K562 (cell line): ENCODE data around the gene MRPL4. TPM values are rescaled to one million over a fixed set of nuclear protein-coding genes. Genes with fewer than 3 reads are reported as not detected.

Experiments used
- BCOR ChIP-seq: fragments of 450-650 bp; IDR thresholded peaks from 2 replicates; pipeline ENCODE4 v1.6.1; 2016
- BHLHE40 ChIP-seq: IDR thresholded peaks from 2 replicates; pipeline ENCODE4 v1.6.1; 2011; ENCODE audit warnings: low read length, improper control_type of control experiment
- CAMTA2 ChIP-seq: fragments of 250-450 bp; sonication (Bioruptor Pico); conservative IDR thresholded peaks from 2 replicates; pipeline ENCODE4 v1.5.1; 2022
- CHD1 ChIP-seq: fragments of 200-600 bp; sonication (generic); IDR thresholded peaks from one replicate; pipeline ENCODE4 v1.6.1; 2012; ENCODE audit warnings: mild to moderate bottlenecking, moderate library complexity, low read length, inconsistent platforms
- DDX20 ChIP-seq: fragments of 450-650 bp; IDR thresholded peaks from 2 replicates; pipeline ENCODE4 v1.6.1; 2016; ENCODE audit warnings: missing genetic modification characterization, low read depth, mild to moderate bottlenecking, missing compliant biosample characterization, moderate library complexity
- DNMT1 ChIP-seq: fragments of 450-650 bp; IDR thresholded peaks from 2 replicates; pipeline ENCODE4 v1.6.1; 2016; ENCODE audit warnings: antibody characterized with exemption, mild to moderate bottlenecking
- EZH2 ChIP-seq: IDR thresholded peaks from 2 replicates; pipeline ENCODE4 v1.6.1; 2012; ENCODE audit warnings: low read depth, mild to moderate bottlenecking, inconsistent platforms, low read length, borderline replicate concordance
- FOXK1 ChIP-seq: sonication (generic); formaldehyde crosslinking; IDR thresholded peaks from 2 replicates; pipeline ENCODE4 v1.8.0; 2022; ENCODE audit warnings: missing genetic modification reagents, mild to moderate bottlenecking, borderline replicate concordance
- GTF2F1 ChIP-seq: IDR thresholded peaks from 2 replicates; pipeline ENCODE4 v1.6.1; 2011; ENCODE audit warnings: low read depth, low read length, improper control_type of control experiment
- KDM4B ChIP-seq, 2 experiments: fragments of 450-650 bp in 1 of 2; sonication (generic) in 1 of 2; IDR thresholded peaks; 2 replicates each; pipeline ENCODE4 v1.6.1; 2016 to 2017; ENCODE audit warnings: borderline replicate concordance in 2 of 2, antibody characterized with exemption in 1 of 2, low read depth in 1 of 2, mild to moderate bottlenecking in 1 of 2
- MEF2A ChIP-seq: IDR thresholded peaks from 2 replicates; pipeline ENCODE4 v1.6.1; 2011; ENCODE audit warnings: low read depth, mild to moderate bottlenecking, low read length, moderate library complexity; ENCODE audit not compliant: control insufficient read depth
- NCOA2 ChIP-seq, 2 experiments: fragments of 450-650 bp; IDR thresholded peaks; 2 replicates each; pipeline ENCODE4 v1.6.1; 2018; ENCODE audit warnings: mild to moderate bottlenecking in 2 of 2, moderate library complexity in 1 of 2; ENCODE audit not compliant: partially characterized antibody in 2 of 2
- NR2C2 ChIP-seq, 2 experiments: fragments of 200-800 bp in 1 of 2; sonication (Bioruptor generic) in 1 of 2; sonication (generic) in 1 of 2; formaldehyde crosslinking in 1 of 2; IDR thresholded peaks; 2 replicates each; pipeline versions ENCODE4 v1.6.1 to v1.8.0; 2016 to 2022; ENCODE audit warnings: mild to moderate bottlenecking in 1 of 2, missing compliant biosample characterization in 1 of 2, missing genetic modification characterization in 1 of 2, missing genetic modification reagents in 1 of 2
- NR2F6 ChIP-seq: fragments of 450-650 bp; formaldehyde crosslinking; IDR thresholded peaks from 2 replicates; pipeline ENCODE4 v1.4.0; 2020; ENCODE audit warnings: mild to moderate bottlenecking
- SAP30 ChIP-seq: fragments of 200-600 bp; sonication (generic); IDR thresholded peaks from 2 replicates; pipeline ENCODE4 v1.6.1; 2012; ENCODE audit warnings: borderline replicate concordance, low read depth, mild to moderate bottlenecking, moderate library complexity, low read length, control low read depth, inconsistent platforms; ENCODE audit not compliant: insufficient read depth, poor library complexity, severe bottlenecking
- SRF ChIP-seq, 2 experiments: fragments of 250-450, 450-650 bp in 1 of 2; sonication (Bioruptor Pico) in 1 of 2; sonication (generic) in 1 of 2; formaldehyde crosslinking; IDR thresholded peaks; 2 replicates each; pipeline versions ENCODE4 v1.5.0 to v1.5.1; 2020 to 2022; ENCODE audit warnings: mild to moderate bottlenecking in 1 of 2, missing genetic modification reagents in 1 of 2
- polyA plus RNA-seq, 8 experiments: library from polyadenylated mRNA; depleted of rRNA in 4 of 8; stranded (reverse) in 5 of 8; unstranded in 3 of 8; fragments of >200 nt; fragmentation: Nextera tagmentation in 2 of 8; fragmentation: Illumina TruSeq in 1 of 8; extraction: Ambion mirVana in 2 of 8; extraction: Trizol in 1 of 8; gene quantifications; 2 replicates each; pipeline versions ENCODE4 v1.2.1 to v1.2.3, GENCODE V29; 2011 to 2014; ENCODE audit warnings: inconsistent platforms in 1 of 8, missing spikeins in 1 of 8
- total RNA-seq, 7 experiments: library from RNA; depleted of rRNA in 6 of 7; stranded (reverse); fragments of >200 nt in 6 of 7; fragmentation: Illumina TruSeq in 2 of 7; extraction: Trizol in 2 of 7; gene quantifications; 2 replicates each; pipeline versions ENCODE4 v1.2.1 to v1.2.3, GENCODE V29; 2011 to 2021; ENCODE audit warnings: low replicate concordance in 1 of 7
- TF ChIP-seq, protein P1 (sequence below): IDR thresholded peaks from 2 replicates; pipeline ENCODE4 v1.6.1; 2014; ENCODE audit warnings: antibody characterized with exemption
- TF ChIP-seq, protein P2 (sequence below): IDR thresholded peaks from 2 replicates; pipeline ENCODE4 v1.6.1; 2011; ENCODE audit warnings: borderline replicate concordance, low read depth, mild to moderate bottlenecking, moderate library complexity, low read length; ENCODE audit not compliant: insufficient read depth, poor library complexity, severe bottlenecking

The MRPL4 gene
- total and polyA plus RNA-seq, 9 of the 15 experiments (the other 6 are each of a cell fraction or from before 2014, with no cell fraction given) = 1.4 to 239 (median 64.9) TPM

DNA sequence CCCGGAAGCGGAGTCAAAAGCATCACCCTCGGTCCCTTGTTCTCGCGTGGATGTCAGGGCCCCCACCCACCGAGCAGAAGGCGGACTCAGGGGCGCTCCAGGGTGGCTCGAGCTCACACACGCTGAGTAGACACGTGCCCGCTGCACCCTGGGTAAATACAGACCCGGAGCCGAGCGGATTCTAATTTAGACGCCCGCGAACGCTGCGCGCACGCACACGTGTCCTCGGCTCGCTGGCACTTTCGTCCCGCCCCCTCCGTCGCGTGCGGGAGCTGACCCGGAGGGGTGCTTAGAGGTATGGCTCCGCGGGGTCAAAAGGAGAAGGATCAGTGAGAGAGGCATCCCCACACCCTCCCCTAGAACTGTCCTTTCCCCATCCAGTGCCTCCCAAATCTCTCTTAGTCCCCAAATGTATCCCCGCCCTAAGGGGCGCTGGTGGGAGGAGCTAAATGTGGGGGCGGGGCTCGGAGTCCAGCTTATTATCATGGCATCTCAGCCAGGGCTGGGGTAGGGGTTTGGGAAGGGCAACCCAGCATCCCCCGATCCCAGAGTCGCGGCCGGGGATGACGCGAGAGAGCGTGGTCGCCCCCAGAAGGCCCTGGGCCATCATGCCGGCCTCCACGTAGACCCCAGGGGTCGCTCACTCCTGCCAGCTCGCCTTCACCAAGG lies 37.3 kb downstream of the MRPL4 start (continued):
- TF ChIP-seq FOXK1 (CRISPR knock-in tag) (no peak), KDM4B (IDR thresholded peaks at IDR 0.05; ENCODE audit: borderline replicate concordance in 2 of 2, low read depth in 1 of 2) (no peak), DNMT1 (no peak), MEF2A (0 out of 2 replicates have a peak, but pooled peaks have one; percentile 29), CHD1 (no peak), EZH2 (no peak), NCOA2 (IDR thresholded peaks at IDR 0.05; ENCODE audit: partially characterized antibody in 2 of 2) (no peak), NR2F6 (CRISPR knock-in tag) (no peak), SAP30 (peak; percentile 96), BHLHE40 (peak; percentile 98), CAMTA2 (CRISPR knock-in tag) (peak; percentile 82; the same call in 1 of the 2 replicates), SRF (CRISPR knock-in tag; IDR thresholded peaks at IDR 0.05) (no peak), DDX20 (no peak), GTF2F1 (no peak; the same call in 1 of the 2 replicates), BCOR (no peak; the same call in none of the 2 replicates), NR2C2 (CRISPR knock-in tag; IDR thresholded peaks at IDR 0.05) (no peak; the same call in 1 of the 2 replicates), NR2C2 (tag; IDR thresholded peaks at IDR 0.05) (peak; percentile 77)
- TF ChIP-seq, protein P1, sequence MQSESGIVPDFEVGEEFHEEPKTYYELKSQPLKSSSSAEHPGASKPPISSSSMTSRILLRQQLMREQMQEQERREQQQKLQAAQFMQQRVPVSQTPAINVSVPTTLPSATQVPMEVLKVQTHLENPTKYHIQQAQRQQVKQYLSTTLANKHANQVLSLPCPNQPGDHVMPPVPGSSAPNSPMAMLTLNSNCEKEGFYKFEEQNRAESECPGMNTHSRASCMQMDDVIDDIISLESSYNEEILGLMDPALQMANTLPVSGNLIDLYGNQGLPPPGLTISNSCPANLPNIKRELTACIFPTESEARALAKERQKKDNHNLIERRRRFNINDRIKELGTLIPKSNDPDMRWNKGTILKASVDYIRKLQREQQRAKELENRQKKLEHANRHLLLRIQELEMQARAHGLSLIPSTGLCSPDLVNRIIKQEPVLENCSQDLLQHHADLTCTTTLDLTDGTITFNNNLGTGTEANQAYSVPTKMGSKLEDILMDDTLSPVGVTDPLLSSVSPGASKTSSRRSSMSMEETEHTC = 0 out of 2 replicates have a peak, but pooled peaks have one; percentile 53
- TF ChIP-seq, protein P2, sequence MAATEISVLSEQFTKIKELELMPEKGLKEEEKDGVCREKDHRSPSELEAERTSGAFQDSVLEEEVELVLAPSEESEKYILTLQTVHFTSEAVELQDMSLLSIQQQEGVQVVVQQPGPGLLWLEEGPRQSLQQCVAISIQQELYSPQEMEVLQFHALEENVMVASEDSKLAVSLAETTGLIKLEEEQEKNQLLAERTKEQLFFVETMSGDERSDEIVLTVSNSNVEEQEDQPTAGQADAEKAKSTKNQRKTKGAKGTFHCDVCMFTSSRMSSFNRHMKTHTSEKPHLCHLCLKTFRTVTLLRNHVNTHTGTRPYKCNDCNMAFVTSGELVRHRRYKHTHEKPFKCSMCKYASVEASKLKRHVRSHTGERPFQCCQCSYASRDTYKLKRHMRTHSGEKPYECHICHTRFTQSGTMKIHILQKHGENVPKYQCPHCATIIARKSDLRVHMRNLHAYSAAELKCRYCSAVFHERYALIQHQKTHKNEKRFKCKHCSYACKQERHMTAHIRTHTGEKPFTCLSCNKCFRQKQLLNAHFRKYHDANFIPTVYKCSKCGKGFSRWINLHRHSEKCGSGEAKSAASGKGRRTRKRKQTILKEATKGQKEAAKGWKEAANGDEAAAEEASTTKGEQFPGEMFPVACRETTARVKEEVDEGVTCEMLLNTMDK = peak; percentile 34
